HEK293T (cell line): ENCODE measurements around the gene CRISP2.

Experiments used
- BHLHE40 ChIP-seq: fragments of 450-650 bp; IDR thresholded peaks from 2 replicates; pipeline ENCODE4 v1.6.1; 2016; ENCODE audit warnings: mild to moderate bottlenecking, moderate library complexity, borderline replicate concordance
- TF ChIP-seq, protein P1 (sequence below): fragments of 450-650 bp; IDR thresholded peaks from 2 replicates; pipeline ENCODE4 v1.6.1; 2016

DNA sequence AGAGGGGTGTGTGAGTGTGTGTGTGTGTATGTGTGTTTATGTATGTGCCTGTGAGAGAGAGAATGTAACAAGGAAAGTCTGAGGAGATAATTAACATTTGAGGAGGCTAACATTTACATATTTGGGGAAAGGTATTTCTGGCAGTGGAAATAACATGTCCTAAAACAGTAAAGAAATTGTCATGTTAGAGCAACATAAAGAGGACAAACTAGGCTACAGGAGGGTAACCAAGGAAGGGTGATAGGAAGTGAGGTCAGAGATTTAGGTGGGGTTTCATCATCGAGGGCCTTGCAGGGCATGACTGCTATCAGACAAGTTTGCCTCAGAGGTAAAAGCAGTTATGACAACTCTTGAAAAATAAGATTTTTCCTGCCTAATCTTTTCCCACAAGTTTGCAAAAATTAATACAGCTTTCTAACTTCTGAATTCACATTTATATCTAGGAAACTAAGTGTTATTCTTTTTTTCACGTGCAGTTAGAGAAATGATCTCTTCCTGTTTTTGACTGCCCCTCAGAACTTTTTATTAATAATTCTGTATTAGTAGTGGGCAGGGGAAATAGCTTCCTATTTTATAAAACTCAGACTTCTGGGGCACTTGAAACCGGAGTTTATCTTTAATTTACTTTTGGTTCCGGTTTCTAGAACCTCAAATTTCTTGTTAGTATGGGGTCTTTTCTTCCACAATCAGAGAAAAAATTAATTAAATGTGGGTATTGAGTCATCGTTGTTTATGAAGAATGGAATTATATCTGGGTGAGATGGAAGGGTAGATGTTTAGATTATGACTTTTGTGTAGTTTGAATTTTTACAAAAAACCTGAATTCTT, 46.2 kb downstream of the CRISP2 start:
- TF ChIP-seq, protein P1, sequence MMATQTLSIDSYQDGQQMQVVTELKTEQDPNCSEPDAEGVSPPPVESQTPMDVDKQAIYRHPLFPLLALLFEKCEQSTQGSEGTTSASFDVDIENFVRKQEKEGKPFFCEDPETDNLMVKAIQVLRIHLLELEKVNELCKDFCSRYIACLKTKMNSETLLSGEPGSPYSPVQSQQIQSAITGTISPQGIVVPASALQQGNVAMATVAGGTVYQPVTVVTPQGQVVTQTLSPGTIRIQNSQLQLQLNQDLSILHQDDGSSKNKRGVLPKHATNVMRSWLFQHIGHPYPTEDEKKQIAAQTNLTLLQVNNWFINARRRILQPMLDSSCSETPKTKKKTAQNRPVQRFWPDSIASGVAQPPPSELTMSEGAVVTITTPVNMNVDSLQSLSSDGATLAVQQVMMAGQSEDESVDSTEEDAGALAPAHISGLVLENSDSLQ = no peak
- TF ChIP-seq BHLHE40 = no peak
